GM08714 (cell line): ENCODE results near the gene ACTR6.
"Not testable (repeated sequence)": the region's sequence is repeated elsewhere in the genome, so short reads cannot be mapped to it uniquely, and the experiment has no call there.

Experiments
- H3K4me3 ChIP-seq: fragments of 200-500 bp; sonication (Bioruptor generic); 2 replicates; pipeline ENCODE4 v1.5.1; 2014; ENCODE audit warnings: mild to moderate bottlenecking, low read length, inconsistent platforms
- ZNF274 ChIP-seq: IDR thresholded peaks from 2 replicates; pipeline ENCODE4 v1.6.1; 2012; ENCODE audit warnings: mild to moderate bottlenecking, low read depth, low read length

The ACTR6 gene

DNA sequence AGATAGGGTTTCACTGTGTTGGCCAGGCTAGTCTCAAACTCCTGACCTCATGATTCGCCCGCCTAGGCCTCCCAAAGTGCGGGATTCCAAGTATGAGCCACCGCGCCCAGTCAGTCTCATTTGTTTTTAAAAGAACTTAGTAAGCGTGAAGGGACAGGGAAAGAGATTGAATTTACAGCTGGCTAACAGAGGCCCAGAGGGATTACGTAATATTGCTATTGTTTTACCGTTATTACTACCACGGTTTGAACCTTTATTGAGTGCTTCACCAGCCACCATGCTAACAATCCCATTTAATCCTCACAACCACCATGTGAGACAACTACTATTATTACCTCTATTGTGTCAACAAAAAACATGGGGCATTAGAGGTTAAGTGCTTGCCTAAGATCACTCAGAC, 31.3 kb upstream of the ACTR6 start:
- no peak overlapping the region for H3K4me3 ChIP-seq
- TF ChIP-seq ZNF274: no peak

DNA sequence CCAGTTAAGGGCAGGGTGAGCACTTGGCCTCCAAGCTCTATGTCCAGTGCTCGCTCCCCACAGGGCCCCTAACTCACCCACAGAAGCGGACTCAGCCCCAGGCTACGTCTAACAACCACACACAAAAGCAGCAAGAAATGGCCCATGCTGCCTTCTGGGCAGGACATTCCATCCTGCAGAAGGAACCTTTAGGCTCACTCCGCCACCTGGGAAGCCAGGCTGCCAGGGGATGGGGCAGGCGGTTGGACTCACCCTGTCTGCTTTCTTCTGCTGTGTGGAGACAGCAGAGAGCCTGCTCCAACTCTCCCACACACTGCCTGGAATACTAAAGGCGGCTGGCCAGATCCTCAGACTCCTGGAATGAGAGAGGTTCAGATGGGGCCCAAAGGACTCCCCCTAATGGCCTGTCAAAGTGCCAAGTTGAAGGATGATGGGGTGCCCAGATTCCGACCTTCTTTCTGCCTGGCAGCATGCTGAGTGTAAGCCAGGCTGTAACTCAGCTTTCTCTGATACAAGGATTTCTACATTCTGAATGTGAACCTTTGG, 30.2 kb upstream of the ACTR6 start:
- no peak overlapping the region for H3K4me3 ChIP-seq
- TF ChIP-seq ZNF274: no peak

DNA sequence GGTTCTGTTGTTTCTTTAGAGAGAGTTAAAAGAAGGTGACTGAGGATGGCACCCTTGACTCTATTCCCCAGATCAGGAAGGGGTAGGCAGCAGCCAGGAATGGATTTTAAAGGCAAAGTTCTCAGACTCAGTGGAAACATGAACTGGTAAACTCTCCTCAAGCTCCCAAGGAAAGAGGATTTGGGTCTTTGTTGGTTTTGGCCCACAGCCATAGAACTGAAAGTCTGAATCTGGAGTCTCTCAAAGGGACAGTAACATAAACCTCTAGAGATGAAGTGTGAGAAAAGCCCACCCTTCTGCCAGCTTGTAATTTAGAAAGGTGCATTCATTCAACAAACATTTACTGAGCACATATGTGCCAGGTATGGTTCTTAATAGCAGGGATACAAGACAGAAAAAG, 29.4 kb upstream of the ACTR6 start:
- no peak overlapping the region for H3K4me3 ChIP-seq
- TF ChIP-seq ZNF274: no peak

DNA sequence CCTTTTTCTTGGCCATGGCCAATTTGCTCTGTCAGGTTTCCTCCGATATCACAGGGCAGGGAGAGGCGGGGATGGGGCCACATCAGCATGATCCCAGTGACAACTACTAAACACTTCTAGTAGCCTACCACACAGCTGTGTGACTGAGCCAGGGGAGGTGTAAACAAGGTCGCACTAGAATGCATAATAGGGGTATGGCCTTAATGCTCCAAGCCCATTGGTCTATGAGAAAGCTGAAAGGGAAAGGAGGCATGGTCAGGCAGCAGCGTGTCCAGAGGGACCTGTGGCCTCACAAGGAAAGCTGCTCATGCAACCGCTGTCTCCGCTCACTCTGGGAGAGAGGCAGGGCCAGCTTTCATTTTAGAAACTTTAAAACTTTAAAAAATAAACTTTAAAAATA, 27.5 kb upstream of the ACTR6 start:
- no peak for TF ChIP-seq ZNF274
- H3K4me3 ChIP-seq: no peak overlapping the region

DNA sequence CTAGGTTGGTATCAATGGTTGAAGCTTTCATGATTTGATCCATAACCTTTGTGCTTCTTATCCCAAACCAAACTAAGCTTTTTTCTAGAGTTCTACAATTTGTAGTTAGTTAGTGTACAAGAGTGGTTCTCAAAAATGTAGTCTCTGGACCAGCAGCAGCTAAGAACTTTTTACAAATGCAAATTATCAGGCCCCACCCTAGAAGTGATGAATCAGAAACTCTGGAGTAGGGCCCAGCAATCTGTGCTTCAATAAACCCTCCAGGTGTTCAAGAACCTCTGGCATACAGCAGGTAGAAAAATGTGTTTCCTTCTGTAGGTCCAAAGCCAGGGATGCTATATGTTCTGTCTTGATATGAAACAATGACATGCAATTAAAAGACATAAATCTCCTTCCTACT, 26.1 kb upstream of the ACTR6 start:
- no peak overlapping the region for H3K4me3 ChIP-seq
- TF ChIP-seq ZNF274: no peak

DNA sequence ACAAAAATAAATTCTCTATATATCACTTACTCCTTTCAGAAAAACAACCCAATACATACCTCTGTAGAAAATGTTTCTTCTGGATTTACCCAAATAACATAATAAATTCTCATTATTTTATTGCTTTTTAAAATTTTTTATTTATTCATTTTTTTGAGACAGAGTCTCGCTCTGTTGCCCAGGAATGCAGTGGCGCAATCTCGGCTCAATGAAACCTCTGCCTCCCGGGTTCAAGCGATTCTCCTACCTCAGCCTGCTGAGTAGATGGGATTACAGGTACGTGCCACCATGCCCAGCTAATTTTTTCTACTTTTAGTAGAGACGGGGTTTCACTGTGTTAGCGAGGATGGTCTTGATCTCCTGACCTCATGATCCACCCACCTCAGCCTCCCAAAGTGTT, 24.1 kb upstream of the ACTR6 start:
- not testable (repeated sequence) for H3K4me3 ChIP-seq

DNA sequence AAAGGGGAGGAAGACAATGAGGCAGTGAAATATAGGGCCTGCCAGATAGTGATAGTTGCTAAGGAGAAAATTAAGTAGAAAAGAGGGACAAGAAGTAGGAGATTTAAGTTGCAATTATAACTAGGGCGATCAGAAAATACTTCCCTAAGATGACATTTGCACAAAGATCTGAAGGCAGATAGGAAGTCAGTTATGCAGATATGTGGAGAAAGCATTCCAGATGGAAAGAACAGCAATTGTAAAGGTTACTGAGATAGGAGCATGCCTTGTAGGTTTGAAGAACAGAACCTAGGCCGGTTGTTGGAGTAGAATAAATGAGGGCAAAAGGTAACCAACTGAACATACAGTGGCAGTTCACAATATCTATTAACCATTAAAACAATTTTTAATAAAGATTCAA, 21.4 kb upstream of the ACTR6 start:
- H3K4me3 ChIP-seq: no peak overlapping the region
- no peak for TF ChIP-seq ZNF274

DNA sequence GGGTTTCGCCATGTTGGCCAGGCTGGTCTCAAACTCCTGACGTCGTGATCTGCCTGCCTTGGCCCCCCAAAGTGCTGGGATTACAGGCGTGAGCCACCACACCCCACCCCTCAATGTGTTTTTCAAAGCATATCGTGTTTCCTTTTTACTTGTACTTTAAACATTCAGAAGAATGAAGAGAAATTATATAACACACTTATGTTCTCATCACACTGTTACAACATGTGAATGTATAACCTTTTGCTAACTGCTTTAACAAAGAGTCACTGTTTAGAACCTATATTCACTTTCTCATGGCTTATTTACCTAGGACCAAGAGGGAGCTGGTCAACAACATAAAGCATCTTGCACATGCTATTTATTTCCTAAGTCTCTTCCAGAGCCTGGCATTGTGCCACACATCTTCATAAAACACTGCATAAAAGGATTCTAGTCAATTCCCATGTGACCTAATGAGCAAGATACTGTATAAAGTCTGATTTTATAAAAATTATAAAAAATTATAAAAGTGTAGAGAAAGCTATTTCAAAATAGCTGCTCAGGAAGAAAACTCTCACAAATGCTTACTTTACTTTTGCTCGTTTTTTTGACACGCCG, 16.0 kb upstream of the ACTR6 start:
- TF ChIP-seq ZNF274: no peak
- no peak overlapping the region for H3K4me3 ChIP-seq

DNA sequence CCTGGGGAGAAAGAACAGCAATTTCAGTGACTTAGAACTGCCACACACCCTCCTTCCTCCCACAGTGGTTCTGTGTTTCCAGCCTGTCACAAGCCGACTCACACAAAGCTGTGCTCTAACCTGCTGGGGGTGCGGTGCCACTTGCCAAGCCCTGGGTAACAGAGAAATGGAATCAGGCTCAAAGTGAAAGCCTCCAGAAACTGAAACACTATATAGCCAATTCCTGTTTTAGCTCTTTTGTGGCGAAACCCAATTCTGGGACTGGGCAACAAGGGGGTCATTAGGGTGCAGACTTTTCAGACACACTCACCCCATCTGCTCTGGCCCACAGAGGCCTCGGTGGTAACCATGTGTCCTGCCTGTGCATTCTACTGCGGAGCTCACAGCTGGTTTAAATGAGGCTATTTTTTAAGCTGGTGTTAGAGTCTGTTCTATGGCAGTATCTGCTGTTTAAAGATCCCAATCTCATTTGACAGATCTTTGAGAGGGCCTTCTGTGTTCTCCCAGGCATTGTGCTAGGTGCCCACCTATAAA, 15.2 kb upstream of the ACTR6 start:
- no peak for TF ChIP-seq ZNF274
- H3K4me3 ChIP-seq: no peak overlapping the region

DNA sequence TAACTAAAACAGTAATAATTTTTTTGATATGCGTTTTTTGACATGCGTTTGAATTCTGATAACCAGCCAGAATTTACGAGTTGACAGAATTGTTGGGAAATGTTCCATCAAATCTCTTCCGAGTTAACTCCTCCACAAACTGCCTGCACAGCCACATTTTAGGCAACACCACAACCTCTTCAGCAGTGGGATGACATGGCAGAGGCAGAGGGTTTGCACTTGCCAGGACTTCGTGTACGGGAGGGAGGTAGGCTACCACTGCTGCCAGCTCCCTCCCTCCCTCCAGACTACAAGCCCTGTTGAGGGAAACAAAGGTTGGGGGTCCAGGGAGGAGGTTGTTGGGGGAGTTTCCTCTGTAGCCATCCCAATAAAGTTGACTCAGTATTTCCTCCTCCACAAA, 14.5 kb upstream of the ACTR6 start:
- TF ChIP-seq ZNF274: no peak
- H3K4me3 ChIP-seq: no peak overlapping the region

DNA sequence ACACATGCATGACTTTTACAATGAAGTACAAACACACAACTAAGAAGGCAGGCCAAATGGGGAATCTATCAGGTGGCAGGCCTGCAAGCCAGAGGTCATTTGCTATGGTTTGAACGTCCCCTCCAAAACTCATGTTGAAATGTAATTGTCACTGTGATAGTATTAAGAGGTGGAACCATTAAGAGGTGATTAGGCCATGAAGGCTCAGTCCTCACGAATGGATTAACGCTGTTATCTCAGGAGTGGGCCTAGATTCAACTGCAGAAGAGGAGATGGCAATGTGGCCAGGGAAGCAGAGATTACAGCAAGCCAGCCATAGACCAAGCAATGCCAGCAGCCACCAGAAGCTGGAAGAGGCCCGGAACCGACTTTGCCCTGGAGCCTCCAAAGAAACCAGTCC, 13.5 kb upstream of the ACTR6 start:
- H3K4me3 ChIP-seq: no peak overlapping the region
- TF ChIP-seq ZNF274: no peak

DNA sequence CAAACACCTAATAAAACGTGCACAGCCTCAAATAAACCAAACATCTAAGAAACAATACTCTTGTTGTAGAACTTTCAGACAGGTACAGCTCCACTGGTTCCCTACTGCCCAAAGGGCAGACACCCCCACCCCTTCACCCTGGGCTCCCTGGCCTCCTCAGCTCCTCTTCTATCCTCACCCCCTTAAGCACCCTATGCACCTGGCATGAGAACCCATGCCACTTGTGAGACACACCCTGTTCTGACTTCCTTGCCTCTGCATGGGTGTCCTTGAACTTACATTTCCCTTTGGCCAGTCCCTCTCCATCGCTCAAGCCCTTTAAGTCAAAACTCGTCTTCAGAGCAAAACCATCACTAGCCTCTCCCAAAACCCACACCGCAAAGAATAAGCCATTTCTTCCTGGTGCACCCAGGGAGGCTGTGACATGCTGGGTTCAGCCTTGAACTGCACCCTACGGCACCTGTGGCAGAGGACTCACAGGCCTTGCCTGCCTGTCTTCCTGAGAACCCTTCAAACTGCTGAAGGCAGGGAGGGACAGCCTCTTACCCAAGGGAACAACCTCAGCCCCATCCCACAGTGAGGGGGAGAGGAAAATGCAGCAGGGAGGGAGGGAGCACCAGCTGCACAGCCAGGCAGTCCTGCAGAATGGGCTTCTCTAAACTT, 12.6 kb upstream of the ACTR6 start:
- no peak overlapping the region for H3K4me3 ChIP-seq
- TF ChIP-seq ZNF274: no peak

DNA sequence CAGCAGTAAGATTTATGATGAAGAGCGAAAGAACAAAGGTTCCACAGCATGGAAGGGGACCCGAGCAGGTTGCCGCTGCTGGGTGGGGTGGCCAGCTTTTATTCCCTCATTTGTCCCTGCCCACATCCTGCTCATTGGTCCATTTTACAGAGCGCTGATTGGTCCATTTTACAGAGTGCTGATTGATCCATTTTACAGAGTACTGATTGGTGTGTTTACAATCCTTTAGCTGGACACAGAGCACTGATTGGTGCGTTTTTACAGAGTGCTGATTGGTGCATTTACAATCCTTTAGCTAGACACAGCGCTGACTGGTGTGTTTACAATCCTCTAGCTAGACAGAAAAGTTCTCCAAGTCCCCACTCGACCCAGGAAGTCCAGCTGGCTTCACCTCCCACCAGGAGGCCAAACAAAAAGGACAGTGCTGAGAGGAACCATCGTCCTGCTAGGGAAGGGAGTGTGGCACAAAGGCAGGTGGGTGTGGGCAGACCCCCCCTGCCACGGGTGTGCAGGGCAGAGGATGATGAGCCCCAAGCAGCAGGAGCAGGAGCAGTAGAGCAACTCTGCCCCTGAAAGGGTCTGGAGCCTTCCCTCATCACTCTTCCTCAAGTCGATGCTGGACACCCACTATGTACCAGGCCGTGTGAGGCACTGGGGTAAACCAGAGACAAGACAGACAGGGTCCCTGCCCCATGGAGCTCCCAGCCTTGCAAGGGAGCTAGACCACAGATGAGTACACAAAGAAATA, 11.6 kb upstream of the ACTR6 start:
- H3K4me3 ChIP-seq: not testable (repeated sequence)

DNA sequence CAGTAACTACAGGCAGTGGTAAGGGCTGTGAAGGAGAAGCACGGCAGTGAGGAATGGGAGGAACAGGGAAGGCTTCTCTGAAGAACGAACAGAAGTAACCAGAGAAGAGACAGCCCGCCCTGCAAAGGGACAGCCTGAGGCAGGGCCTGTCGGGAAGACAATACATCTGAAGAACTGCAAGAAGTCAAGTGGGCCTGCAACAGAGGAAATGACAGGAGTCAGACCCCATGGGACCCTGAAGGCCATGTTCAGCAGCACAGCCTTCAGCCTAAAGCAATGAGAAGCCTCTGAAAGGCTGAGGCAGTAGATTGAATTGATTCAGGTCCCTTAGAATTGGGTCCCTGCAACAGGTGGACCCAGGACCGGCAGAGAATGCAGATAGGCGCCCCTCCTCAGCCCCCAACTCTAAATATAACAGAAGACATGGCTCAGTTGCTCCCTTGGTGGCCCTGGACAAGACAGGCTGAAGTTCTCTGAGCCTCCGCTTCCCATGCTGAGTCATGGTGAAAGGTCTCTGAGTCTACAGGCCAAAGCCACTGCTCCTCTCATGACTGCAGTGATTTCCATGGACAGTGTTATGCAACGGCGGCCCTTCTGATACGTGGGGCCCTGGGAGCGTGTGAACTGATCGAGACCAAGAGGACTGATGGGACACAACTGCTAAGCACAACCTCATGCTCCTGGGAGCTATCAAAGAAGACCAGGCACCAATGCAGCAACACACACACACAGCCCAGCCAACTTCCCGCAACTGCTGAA, 10.8 kb upstream of the ACTR6 start:
- TF ChIP-seq ZNF274: no peak
- H3K4me3 ChIP-seq: no peak overlapping the region

DNA sequence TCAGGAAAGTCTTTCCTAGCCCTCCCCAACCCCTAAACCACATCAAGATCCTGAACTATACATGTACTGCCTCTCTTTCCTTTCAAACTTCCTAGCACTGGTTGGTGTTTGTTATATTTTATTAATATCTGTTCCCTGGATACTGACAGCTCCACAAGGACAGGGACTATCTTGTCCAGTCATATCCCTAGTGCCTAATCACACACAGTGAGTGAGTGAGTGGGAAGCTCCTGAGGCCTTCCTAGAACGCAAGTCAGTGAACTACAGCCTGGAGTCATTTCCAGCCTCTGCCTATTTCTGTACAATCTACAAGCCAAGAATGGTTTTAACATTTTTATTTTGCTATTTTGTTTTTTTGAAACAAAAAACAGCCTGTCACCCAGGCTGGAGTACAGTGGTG, 7.5 kb upstream of the ACTR6 start:
- no peak overlapping the region for H3K4me3 ChIP-seq
- TF ChIP-seq ZNF274: no peak
